Smooth muscle cell (in vitro differentiated cells): Measurements from ENCODE around the gene ARID1B. TPM values are rescaled to one million over a fixed set of nuclear protein-coding genes. Genes with fewer than 3 reads are reported as not detected.

Experiments
- DNase-seq: peaks from one replicate; lab custom pipeline; 2025; ENCODE audit not compliant: unreplicated experiment; lab: John Stamatoyannopoulos, UW
- H2AFZ ChIP-seq: fragments of 200-600 bp; sonication (generic); 2 replicates; pipeline ENCODE4 v1.6.0; 2016; ENCODE audit warnings: antibody characterized with exemption, low read depth, mild to moderate bottlenecking
- H3F3A ChIP-seq: fragments of 200-600 bp; sonication (generic); 2 replicates; pipeline ENCODE4 v1.6.0; 2017; ENCODE audit warnings: antibody characterized with exemption, low read depth
- H3K27ac ChIP-seq: fragments of 200-600 bp; sonication (generic); 2 replicates; pipeline ENCODE4 v1.5.1; 2016; ENCODE audit warnings: low read depth, mild to moderate bottlenecking
- H3K27me3 ChIP-seq: fragments of 200-600 bp; sonication (generic); 2 replicates; pipeline ENCODE4 v1.6.1; 2016; ENCODE audit warnings: low read depth, mild to moderate bottlenecking
- H3K36me3 ChIP-seq: fragments of 200-600 bp; sonication (generic); 2 replicates; pipeline ENCODE4 v1.5.1; 2016; ENCODE audit warnings: low read depth
- H3K4me1 ChIP-seq: fragments of 200-600 bp; sonication (generic); 2 replicates; pipeline ENCODE4 v1.5.1; 2016; ENCODE audit warnings: low read depth
- H3K4me2 ChIP-seq: fragments of 200-600 bp; sonication (generic); 2 replicates; pipeline ENCODE4 v1.6.0; 2016; ENCODE audit warnings: mild to moderate bottlenecking
- H3K4me3 ChIP-seq: fragments of 200-600 bp; sonication (generic); 2 replicates; pipeline ENCODE4 v1.5.1; 2016; ENCODE audit warnings: mild to moderate bottlenecking
- H3K79me2 ChIP-seq: fragments of 200-600 bp; sonication (generic); 2 replicates; pipeline ENCODE4 v1.6.0; 2016; ENCODE audit warnings: low read depth, mild to moderate bottlenecking
- H3K9ac ChIP-seq: fragments of 200-600 bp; sonication (generic); 2 replicates; pipeline ENCODE4 v1.6.0; 2016; ENCODE audit warnings: low read depth
- H3K9me3 ChIP-seq: fragments of 200-600 bp; sonication (generic); replicated peaks from 2 replicates; pipeline ENCODE4 v1.5.1; 2016; ENCODE audit warnings: low read depth
- H4K20me1 ChIP-seq: fragments of 200-600 bp; sonication (generic); 2 replicates; pipeline ENCODE4 v1.6.0; 2016; ENCODE audit warnings: low read depth
- WGBS: methylation state at CpG from one replicate; pipeline ENCODE4 v1.1.7; 2016; ENCODE audit warnings: low lambda C conversion rate; 5-methylcytosine and 5-hydroxymethylcytosine counted together
- polyA plus RNA-seq: library from polyadenylated mRNA; unstranded; fragments of >200 nt; fragmentation: Nextera tagmentation; extraction: Ambion mirVana; gene quantifications from 2 replicates; pipeline ENCODE4 v1.2.1, GENCODE V29; 2016
- total RNA-seq: library from RNA; depleted of rRNA; stranded (reverse); fragments of >200 nt; gene quantifications from 2 replicates; pipeline ENCODE4 v1.2.3, GENCODE V29; 2014
- TF ChIP-seq, protein P1 (sequence below): fragments of 200-600 bp; sonication (generic); IDR thresholded peaks from 2 replicates; pipeline ENCODE4 v1.5.1; 2017; ENCODE audit warnings: borderline replicate concordance, mild to moderate bottlenecking, antibody characterized with exemption; ENCODE audit not compliant: insufficient read depth, poor library complexity, severe bottlenecking

Gene ARID1B
- total and polyA plus RNA-seq, 2 experiments from 2014 or later: 30.1 to 65.4 TPM

GRCh38 chr6:157101166-157101565 lies 324.0 kb downstream of the ARID1B start:
- Histone ChIP-seq H3K79me2 (peaks cover 15% of the 10 kb centered on the region), H3K4me3 (no peak overlapping the region), H2AFZ (no peak overlapping the region), H3K4me2 (no peak overlapping the region), H3K27me3 (no peaks in the 10 kb centered on the region), H3K27ac (no peak overlapping the region), H3K4me1 (peaks cover 3% of the 10 kb centered on the region), H3K9me3 (no peaks in the 10 kb centered on the region), H3F3A (peaks cover 3% of the 10 kb centered on the region), H4K20me1 (peaks cover 40% of the 10 kb centered on the region), H3K9ac (no peak overlapping the region), H3K36me3 (peaks cover 4% of the 10 kb centered on the region)
- TF ChIP-seq, protein P1, sequence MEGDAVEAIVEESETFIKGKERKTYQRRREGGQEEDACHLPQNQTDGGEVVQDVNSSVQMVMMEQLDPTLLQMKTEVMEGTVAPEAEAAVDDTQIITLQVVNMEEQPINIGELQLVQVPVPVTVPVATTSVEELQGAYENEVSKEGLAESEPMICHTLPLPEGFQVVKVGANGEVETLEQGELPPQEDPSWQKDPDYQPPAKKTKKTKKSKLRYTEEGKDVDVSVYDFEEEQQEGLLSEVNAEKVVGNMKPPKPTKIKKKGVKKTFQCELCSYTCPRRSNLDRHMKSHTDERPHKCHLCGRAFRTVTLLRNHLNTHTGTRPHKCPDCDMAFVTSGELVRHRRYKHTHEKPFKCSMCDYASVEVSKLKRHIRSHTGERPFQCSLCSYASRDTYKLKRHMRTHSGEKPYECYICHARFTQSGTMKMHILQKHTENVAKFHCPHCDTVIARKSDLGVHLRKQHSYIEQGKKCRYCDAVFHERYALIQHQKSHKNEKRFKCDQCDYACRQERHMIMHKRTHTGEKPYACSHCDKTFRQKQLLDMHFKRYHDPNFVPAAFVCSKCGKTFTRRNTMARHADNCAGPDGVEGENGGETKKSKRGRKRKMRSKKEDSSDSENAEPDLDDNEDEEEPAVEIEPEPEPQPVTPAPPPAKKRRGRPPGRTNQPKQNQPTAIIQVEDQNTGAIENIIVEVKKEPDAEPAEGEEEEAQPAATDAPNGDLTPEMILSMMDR: no peak
- WGBS: 88% methylated on average over 1 of the region's 1 CpG
- no peak for DNase-seq

DNA sequence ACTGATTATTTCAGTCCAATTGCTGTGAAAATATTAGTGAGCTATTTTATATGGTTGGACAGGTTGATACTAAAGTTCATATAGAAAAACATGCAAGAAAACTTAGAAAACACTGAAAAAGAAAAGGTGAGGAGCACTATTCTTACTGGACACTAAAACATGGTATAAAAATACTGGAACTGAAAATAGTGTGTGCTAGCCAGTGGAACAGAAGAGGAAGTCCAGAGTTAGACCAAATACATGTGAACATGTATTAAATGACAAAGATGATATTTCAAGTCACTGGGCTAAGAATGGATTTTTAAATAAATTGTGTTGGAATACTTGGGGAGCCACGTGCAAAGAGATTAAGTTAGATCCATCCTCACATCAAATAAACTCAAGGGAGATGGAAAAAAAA lies 327.6 kb downstream of the ARID1B start:
- Histone ChIP-seq H3K4me2 (no peak overlapping the region), H2AFZ (no peak overlapping the region), H3K9ac (no peak overlapping the region), H3K27ac (peak overlapping the region; percentile 9), H3F3A (peaks cover 23% of the 10 kb centered on the region), H3K9me3 (no peaks in the 10 kb centered on the region), H4K20me1 (peaks cover 14% of the 10 kb centered on the region), H3K4me3 (no peak overlapping the region), H3K4me1 (peaks cover 5% of the 10 kb centered on the region), H3K79me2 (peaks cover 18% of the 10 kb centered on the region), H3K27me3 (no peaks in the 10 kb centered on the region), H3K36me3 (peaks cover 4% of the 10 kb centered on the region)
- 71% methylated on average over 1 of the region's 1 CpG for WGBS
- no peak for DNase-seq
- TF ChIP-seq, protein P1: no peak

DNA sequence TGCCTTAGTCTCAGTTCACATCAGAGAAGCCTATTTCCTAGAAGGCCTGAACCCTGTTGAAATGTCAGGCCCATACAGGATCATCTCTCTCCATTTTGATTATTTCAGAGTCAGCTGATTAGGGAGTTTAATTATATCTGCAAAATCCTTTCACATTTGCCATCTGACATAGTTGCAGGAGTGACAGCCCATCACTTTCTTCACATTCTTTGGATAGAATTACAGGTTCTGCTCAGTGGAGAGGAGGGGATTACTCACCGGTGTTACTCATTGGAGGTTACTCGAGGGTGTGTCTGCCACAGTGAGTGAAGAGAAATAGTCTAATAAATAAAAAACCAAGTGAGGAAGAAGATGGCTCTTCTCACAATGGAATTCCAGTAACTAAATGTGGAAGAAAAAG lies 329.3 kb downstream of the ARID1B start:
- H3F3A ChIP-seq: peaks cover 23% of the 10 kb centered on the region
- H3K27me3 ChIP-seq: no peaks in the 10 kb centered on the region
- peak overlapping the region; percentile 69 for H3K4me2 ChIP-seq
- no peak overlapping the region for H3K4me3 ChIP-seq
- peak overlapping the region; percentile 79 for H3K9ac ChIP-seq
- H3K9me3 ChIP-seq: no peaks in the 10 kb centered on the region
- H3K79me2 ChIP-seq: peaks cover 10% of the 10 kb centered on the region
- no peak overlapping the region for H2AFZ ChIP-seq
- DNase-seq: no peak
- TF ChIP-seq, protein P1: no peak
- H3K36me3 ChIP-seq: no peaks in the 10 kb centered on the region
- peak overlapping the region; percentile 98 for H3K27ac ChIP-seq
- H3K4me1 ChIP-seq: peaks cover 5% of the 10 kb centered on the region
- peaks cover 9% of the 10 kb centered on the region for H4K20me1 ChIP-seq
- 46% methylated on average over 2 of the region's 2 CpGs for WGBS

GRCh38 chr6:157107571-157107914 lies 330.4 kb downstream of the ARID1B start:
- 35% methylated on average over 4 of the region's 4 CpGs for WGBS
- H3F3A ChIP-seq: peaks cover 23% of the 10 kb centered on the region
- no peak overlapping the region for H2AFZ ChIP-seq
- peaks cover 10% of the 10 kb centered on the region for H3K79me2 ChIP-seq
- TF ChIP-seq, protein P1: no peak
- H3K27ac ChIP-seq: peak overlapping the region; percentile 98
- H3K27me3 ChIP-seq: no peaks in the 10 kb centered on the region
- no peak overlapping the region for H3K4me3 ChIP-seq
- no peaks in the 10 kb centered on the region for H3K36me3 ChIP-seq
- no peak for DNase-seq
- peaks cover 5% of the 10 kb centered on the region for H4K20me1 ChIP-seq
- no peaks in the 10 kb centered on the region for H3K9me3 ChIP-seq
- peaks cover 5% of the 10 kb centered on the region for H3K4me1 ChIP-seq
- peak overlapping the region; percentile 69 for H3K4me2 ChIP-seq
- H3K9ac ChIP-seq: peak overlapping the region; percentile 79
